Small intestine (tissue), 7 donors: ENCODE measurements around the gene PFKP. TPM values are rescaled to one million over a fixed set of nuclear protein-coding genes. Genes with fewer than 3 reads are reported as not detected.

Experiments used
- DNase-seq, 2 donors: peaks; one replicate each; pipeline versions ENCODE4 v3.0.0 to v3.0.0-alpha.2; 2013
- FAIRE-seq: peaks from 2 replicates; lab custom pipeline; 2012; peaks lifted over from hg19 to GRCh38; lab: Jason Lieb, UNC
- H3K27ac ChIP-seq, 3 donors: one replicate each; pipeline ENCODE4 v1.5.1; 2013; ENCODE audit warnings: low read length in 2 of 3, mild to moderate bottlenecking in 2 of 3, control low read depth in 1 of 3, inconsistent platforms in 1 of 3, low read depth in 1 of 3, moderate library complexity in 1 of 3
- H3K27me3 ChIP-seq, 3 donors: one replicate each; pipeline ENCODE4 v1.6.1; 2013; ENCODE audit warnings: low read length in 3 of 3, inconsistent platforms in 1 of 3; ENCODE audit not compliant: control insufficient read depth in 3 of 3, insufficient read depth in 3 of 3
- H3K36me3 ChIP-seq, 3 donors: one replicate each; pipeline ENCODE4 v1.6.1; 2013; ENCODE audit warnings: low read length in 3 of 3, inconsistent platforms in 1 of 3, low read depth in 1 of 3, mild to moderate bottlenecking in 1 of 3, moderate library complexity in 1 of 3; ENCODE audit not compliant: control insufficient read depth in 3 of 3, insufficient read depth in 2 of 3
- H3K4me1 ChIP-seq, 3 donors: one replicate each; pipeline ENCODE4 v1.6.1; 2013; ENCODE audit warnings: low read length in 2 of 3, inconsistent platforms in 1 of 3, low read depth in 1 of 3, mild to moderate bottlenecking in 1 of 3, moderate library complexity in 1 of 3; ENCODE audit not compliant: control insufficient read depth in 3 of 3, insufficient read depth in 2 of 3
- H3K4me3 ChIP-seq, 3 donors: one replicate each; pipeline ENCODE4 v1.5.1; 2013; ENCODE audit warnings: low read length in 3 of 3, control low read depth in 1 of 3, inconsistent platforms in 1 of 3, low read depth in 1 of 3, mild to moderate bottlenecking in 1 of 3, moderate library complexity in 1 of 3
- H3K9me3 ChIP-seq, 2 donors: one replicate each; pipeline ENCODE4 v1.6.1; 2013; ENCODE audit warnings: low read depth in 1 of 2, low read length in 1 of 2; ENCODE audit not compliant: control insufficient read depth in 2 of 2, insufficient read depth in 1 of 2
- WGBS, 3 donors: extraction: QIAGEN DNeasy Blood & Tissue Kit; methylation state at CpG; one replicate each; pipeline ENCODE4 v1.1.7; 2013; 5-methylcytosine and 5-hydroxymethylcytosine counted together
- polyA plus RNA-seq, 4 donors: library from polyadenylated mRNA; stranded (reverse) in 3 of 4; unstranded in 1 of 4; fragments of 200-250 nt in 3 of 4; fragments of 120-200 nt in 1 of 4; gene quantifications; one replicate each; pipeline versions ENCODE4 v1.2.1 to v1.2.3, GENCODE V29; 2013
- donor health status: healthy with polysubstance abuse.
- donor health status: control.
- donor health status: control.
- donor health status: Bipolar disorder and iron deficiency.
- donor health status: healthy.

The PFKP gene
- polyA plus RNA-seq, 4 donors = 10.7 to 154 (median 73.9) TPM

GRCh38 chr10:3122486-3123205 lies 55.3 kb downstream of the PFKP start:
- Histone ChIP-seq H3K4me1 (peaks cover 0 to 3% (median 0%) of the 10 kb centered on the region in 3 donors), H3K27me3 (no peaks in the 10 kb centered on the region), H3K27ac (no peak overlapping the region), H3K36me3 (peaks cover 5 to 48% (median 19%) of the 10 kb centered on the region in 3 donors), H3K9me3 (peaks cover 0 to 3% of the 10 kb centered on the region in 2 donors), H3K4me3 (no peak overlapping the region)
- no peak for DNase-seq
- FAIRE-seq = no peak
- WGBS, 3 donors = 92 to 95% (median 94%) methylated on average over 27 of the region's 27 CpGs

DNA sequence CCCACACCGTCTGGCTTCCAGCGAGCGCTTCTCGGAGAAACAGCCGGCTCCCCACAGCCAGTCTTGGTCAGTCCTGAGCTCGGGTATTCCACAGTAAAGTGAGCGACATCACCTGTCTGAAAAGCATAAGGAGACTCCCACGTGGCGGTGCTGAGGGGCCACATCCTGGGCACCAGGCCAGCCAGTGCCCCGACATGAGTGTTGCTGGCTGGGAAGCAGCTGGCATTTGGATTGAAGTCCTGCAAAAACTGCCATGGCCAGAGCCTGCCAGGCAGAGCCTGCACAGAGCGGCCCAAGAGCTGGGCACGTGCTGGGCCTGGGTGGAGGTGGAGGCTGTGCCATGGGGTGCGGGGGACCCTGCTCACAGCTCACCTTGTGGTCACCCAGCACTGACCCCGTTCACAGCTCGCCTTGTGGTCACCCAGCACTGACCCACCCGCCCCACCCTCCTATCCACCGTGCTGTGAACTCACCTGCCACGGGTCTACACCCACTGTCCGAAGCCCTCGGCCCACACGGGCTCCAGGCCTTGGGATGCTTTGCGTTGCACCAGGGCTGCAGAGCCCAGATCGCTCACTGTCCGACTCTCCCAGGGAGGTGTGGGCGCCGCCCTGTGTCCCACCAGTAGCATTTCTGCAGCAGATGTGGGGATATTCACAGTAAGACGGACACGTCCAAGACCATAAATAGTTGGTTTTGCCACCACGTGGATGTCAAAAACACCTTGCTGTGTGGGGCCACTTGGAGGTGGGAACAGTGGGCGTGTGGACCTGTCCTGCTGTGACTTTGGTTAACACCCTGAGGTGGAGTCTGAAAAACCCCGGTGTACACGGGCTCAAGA lies 56.4 kb downstream of the PFKP start:
- 82 to 90% (median 85%) methylated on average over 32 of the region's 32 CpGs for WGBS, 3 donors
- DNase-seq = no peak
- H3K27ac ChIP-seq = no peak overlapping the region
- peaks cover 0 to 3% (median 0%) of the 10 kb centered on the region in 3 donors for H3K4me1 ChIP-seq
- peaks cover 5 to 47% (median 17%) of the 10 kb centered on the region in 3 donors for H3K36me3 ChIP-seq
- no peaks in the 10 kb centered on the region for H3K27me3 ChIP-seq
- FAIRE-seq = no peak
- peaks cover 0 to 11% of the 10 kb centered on the region in 2 donors for H3K9me3 ChIP-seq
- no peak overlapping the region for H3K4me3 ChIP-seq

GRCh38 chr10:3124412-3125175 lies 57.2 kb downstream of the PFKP start:
- no peak overlapping the region for H3K27ac ChIP-seq
- H3K4me1 ChIP-seq = peaks cover 0 to 3% (median 0%) of the 10 kb centered on the region in 3 donors
- H3K4me3 ChIP-seq = no peak overlapping the region
- FAIRE-seq (no peak), DNase-seq (no peak)
- H3K27me3 ChIP-seq = no peaks in the 10 kb centered on the region
- H3K9me3 ChIP-seq = peaks cover 0 to 11% of the 10 kb centered on the region in 2 donors
- 92 to 96% (median 95%) methylated on average over 40 of the region's 40 CpGs for WGBS, 3 donors
- peaks cover 5 to 46% (median 15%) of the 10 kb centered on the region in 3 donors for H3K36me3 ChIP-seq

DNA sequence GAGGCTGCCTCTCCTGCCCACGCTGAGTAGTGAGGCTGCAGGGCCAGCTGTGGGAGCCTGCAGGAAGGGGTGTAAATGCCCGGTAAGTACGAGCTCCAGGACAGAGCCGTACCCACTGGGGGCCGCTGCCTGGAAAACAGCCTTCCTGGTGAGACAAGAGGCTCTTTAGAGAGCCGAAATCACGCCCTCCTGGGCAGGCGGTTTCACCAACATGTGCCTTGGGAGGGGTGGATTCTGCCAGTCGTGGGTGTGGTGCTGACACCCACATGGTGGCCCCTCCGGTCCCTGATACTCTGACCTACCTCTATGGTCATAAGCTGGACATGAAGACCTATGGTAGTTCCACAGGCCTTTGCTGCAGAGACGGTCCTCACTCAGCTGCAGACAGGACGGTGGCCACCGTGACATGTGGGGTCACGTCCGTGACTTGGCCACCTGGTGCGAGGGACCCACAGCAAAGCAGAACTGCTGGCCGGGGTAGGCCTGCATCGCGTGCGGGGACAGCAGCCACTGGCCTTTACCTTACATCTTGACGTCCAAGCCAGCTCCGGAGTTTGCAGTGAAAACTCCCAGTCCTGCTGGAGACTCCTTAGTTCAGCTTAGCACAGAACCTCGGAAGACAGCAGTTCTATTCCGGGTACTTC lies 58.3 kb downstream of the PFKP start:
- H3K27ac ChIP-seq = no peak overlapping the region
- WGBS, 3 donors = 92 to 94% (median 93%) methylated on average over 24 of the region's 24 CpGs
- no peaks in the 10 kb centered on the region for H3K27me3 ChIP-seq
- H3K4me3 ChIP-seq = no peak overlapping the region
- no peak for DNase-seq
- H3K4me1 ChIP-seq = peaks cover 0 to 3% (median 0%) of the 10 kb centered on the region in 3 donors
- H3K36me3 ChIP-seq = peaks cover 8 to 48% (median 17%) of the 10 kb centered on the region in 3 donors
- peaks cover 0 to 11% of the 10 kb centered on the region in 2 donors for H3K9me3 ChIP-seq
- FAIRE-seq = no peak

GRCh38 chr10:3126249-3126648 lies 58.9 kb downstream of the PFKP start:
- Histone ChIP-seq H3K4me1 (peaks cover 0 to 3% (median 0%) of the 10 kb centered on the region in 3 donors), H3K27ac (peak overlapping the region in 1 of 3 donors; percentile 28), H3K27me3 (no peaks in the 10 kb centered on the region), H3K36me3 (peaks cover 8 to 48% (median 17%) of the 10 kb centered on the region in 3 donors), H3K9me3 (peaks cover 0 to 11% of the 10 kb centered on the region in 2 donors), H3K4me3 (no peak overlapping the region)
- WGBS, 3 donors = 80 to 86% (median 83%) methylated on average over 15 of the region's 15 CpGs
- DNase-seq (no peak), FAIRE-seq (no peak)

GRCh38 chr10:3126741-3127346 lies 59.5 kb downstream of the PFKP start:
- H3K36me3 ChIP-seq = peaks cover 8 to 48% (median 17%) of the 10 kb centered on the region in 3 donors
- H3K27me3 ChIP-seq = no peaks in the 10 kb centered on the region
- peaks cover 0 to 3% (median 0%) of the 10 kb centered on the region in 3 donors for H3K4me1 ChIP-seq
- H3K9me3 ChIP-seq = peaks cover 0 to 11% of the 10 kb centered on the region in 2 donors
- DNase-seq (peak; percentile 61 to 65), FAIRE-seq (no peak)
- H3K4me3 ChIP-seq = no peak overlapping the region
- WGBS, 3 donors = 14 to 63% (median 40%) methylated on average over 25 of the region's 25 CpGs
- H3K27ac ChIP-seq = peak overlapping the region in 1 of 3 donors; percentile 28

GRCh38 chr10:3127921-3128320 lies 60.6 kb downstream of the PFKP start:
- no peak for FAIRE-seq
- H3K9me3 ChIP-seq = peaks cover 0 to 11% of the 10 kb centered on the region in 2 donors
- H3K4me3 ChIP-seq = no peak overlapping the region
- H3K27ac ChIP-seq = no peak overlapping the region
- DNase-seq = no peak
- 76 to 85% (median 78%) methylated on average over 10 of the region's 10 CpGs for WGBS, 3 donors
- H3K4me1 ChIP-seq = peaks cover 0 to 3% (median 0%) of the 10 kb centered on the region in 3 donors
- H3K36me3 ChIP-seq = peaks cover 3 to 48% (median 10%) of the 10 kb centered on the region in 3 donors
- H3K27me3 ChIP-seq = no peaks in the 10 kb centered on the region
